GM21515 (cell line): ENCODE measurements around the gene ALAS1.
"Not testable (repeated sequence)": the region's sequence is repeated elsewhere in the genome, so short reads cannot be mapped to it uniquely, and the experiment has no call there.

Experiments used
- ATAC-seq: cut with Tn5 transposase; IDR thresholded peaks from one replicate; pipeline ENCODE4 v1.9.1; 2021; ENCODE audit not compliant: unreplicated experiment

ALAS1 gene

GRCh38 chr3:52197842-52198625 lies at the start of gene ALAS1:
Gene ALAS1, plus strand, starts transcription at chr3:52198160. Its CDS starts 1,082 bp downstream, at chr3:52199242.
- peak; percentile 80 for ATAC-seq

GRCh38 chr3:52149021-52149420 lies 48.9 kb upstream of the ALAS1 start:
- ATAC-seq = no peak

GRCh38 chr3:52149726-52150125 lies 48.2 kb upstream of the ALAS1 start:
- ATAC-seq = no peak

GRCh38 chr3:52150357-52150756 lies 47.6 kb upstream of the ALAS1 start:
- ATAC-seq = no peak

- no peak for ATAC-seq
Observed at GRCh38 chr3:52150860-52151259, 47.1 kb upstream of the ALAS1 start.

- ATAC-seq = not testable (repeated sequence)
Observed at GRCh38 chr3:52151991-52152390, 46.0 kb upstream of the ALAS1 start.

- ATAC-seq = peak; percentile 22
Observed at GRCh38 chr3:52153389-52154096, 44.4 kb upstream of the ALAS1 start.

- peak; percentile 71 for ATAC-seq
Observed at GRCh38 chr3:52154135-52155094, 43.5 kb upstream of the ALAS1 start, which contains the start of gene POC1A. Gene POC1A, minus strand, starts transcription at chr3:52154423. Its CDS starts 51 bp downstream, at chr3:52154372.

- ATAC-seq = no peak
Observed at GRCh38 chr3:52155912-52156311, 42.0 kb upstream of the ALAS1 start.

GRCh38 chr3:52159503-52159902 lies 38.5 kb upstream of the ALAS1 start:
- no peak for ATAC-seq

GRCh38 chr3:52162250-52162872 lies 35.6 kb upstream of the ALAS1 start:
- no peak for ATAC-seq

- no peak for ATAC-seq
Observed at GRCh38 chr3:52167240-52167639, 30.7 kb upstream of the ALAS1 start.

GRCh38 chr3:52170217-52170616 lies 27.7 kb upstream of the ALAS1 start:
- not testable (repeated sequence) for ATAC-seq

GRCh38 chr3:52171514-52172261 lies 26.3 kb upstream of the ALAS1 start:
- ATAC-seq = no peak

- ATAC-seq = no peak
Observed at GRCh38 chr3:52172262-52172757, 25.6 kb upstream of the ALAS1 start.

GRCh38 chr3:52173101-52173500 lies 24.9 kb upstream of the ALAS1 start:
- no peak for ATAC-seq

GRCh38 chr3:52174896-52175295 lies 23.1 kb upstream of the ALAS1 start:
- no peak for ATAC-seq

- ATAC-seq = no peak
Observed at GRCh38 chr3:52175416-52176179, 22.4 kb upstream of the ALAS1 start.

GRCh38 chr3:52176180-52176752 lies 21.7 kb upstream of the ALAS1 start:
- no peak for ATAC-seq
